WERI-Rb-1 (cell line): Measurements from ENCODE around the gene FNBP1.

Experiments
- DNase-seq: peaks from one replicate; pipeline ENCODE4 v3.0.0-alpha.2; 2020
- H3K27ac ChIP-seq: fragments of 250-450 bp; sonication (Bioruptor Pico); 2 replicates; pipeline ENCODE4 v1.5.1; 2020; ENCODE audit warnings: mild to moderate bottlenecking, moderate library complexity
- H3K27me3 ChIP-seq: fragments of 250-450 bp; sonication (Bioruptor Pico); 2 replicates; pipeline ENCODE4 v1.5.1; 2021; ENCODE audit warnings: mild to moderate bottlenecking, low read depth, moderate library complexity; ENCODE audit not compliant: insufficient read depth, severe bottlenecking
- H3K36me3 ChIP-seq: fragments of 250-450 bp; sonication (Bioruptor Pico); 2 replicates; pipeline ENCODE4 v1.5.1; 2020; ENCODE audit warnings: mild to moderate bottlenecking, moderate library complexity
- H3K4me3 ChIP-seq: 2 replicates; pipeline ENCODE4 v1.5.1; 2011; ENCODE audit warnings: low read depth, mild to moderate bottlenecking, control low read depth, low read length
- H3K9me3 ChIP-seq: fragments of 250-450 bp; sonication (Bioruptor Pico); 2 replicates; pipeline ENCODE4 v1.5.1; 2021; ENCODE audit warnings: mild to moderate bottlenecking, moderate library complexity; ENCODE audit not compliant: severe bottlenecking
- TF ChIP-seq, protein P1 (sequence below): IDR thresholded peaks from 2 replicates; pipeline ENCODE4 v1.5.1; 2011; ENCODE audit warnings: low read depth, mild to moderate bottlenecking, control low read depth, inconsistent platforms, low read length

Gene FNBP1

GRCh38 chr9:130058887-130059286, 15.9 kb upstream of the FNBP1 start:
- Histone ChIP-seq H3K27ac (no peak overlapping the region), H3K36me3 (peaks cover 23% of the 10 kb centered on the region), H3K27me3 (no peaks in the 10 kb centered on the region), H3K4me3 (no peak overlapping the region), H3K9me3 (no peaks in the 10 kb centered on the region)
- TF ChIP-seq, protein P1, sequence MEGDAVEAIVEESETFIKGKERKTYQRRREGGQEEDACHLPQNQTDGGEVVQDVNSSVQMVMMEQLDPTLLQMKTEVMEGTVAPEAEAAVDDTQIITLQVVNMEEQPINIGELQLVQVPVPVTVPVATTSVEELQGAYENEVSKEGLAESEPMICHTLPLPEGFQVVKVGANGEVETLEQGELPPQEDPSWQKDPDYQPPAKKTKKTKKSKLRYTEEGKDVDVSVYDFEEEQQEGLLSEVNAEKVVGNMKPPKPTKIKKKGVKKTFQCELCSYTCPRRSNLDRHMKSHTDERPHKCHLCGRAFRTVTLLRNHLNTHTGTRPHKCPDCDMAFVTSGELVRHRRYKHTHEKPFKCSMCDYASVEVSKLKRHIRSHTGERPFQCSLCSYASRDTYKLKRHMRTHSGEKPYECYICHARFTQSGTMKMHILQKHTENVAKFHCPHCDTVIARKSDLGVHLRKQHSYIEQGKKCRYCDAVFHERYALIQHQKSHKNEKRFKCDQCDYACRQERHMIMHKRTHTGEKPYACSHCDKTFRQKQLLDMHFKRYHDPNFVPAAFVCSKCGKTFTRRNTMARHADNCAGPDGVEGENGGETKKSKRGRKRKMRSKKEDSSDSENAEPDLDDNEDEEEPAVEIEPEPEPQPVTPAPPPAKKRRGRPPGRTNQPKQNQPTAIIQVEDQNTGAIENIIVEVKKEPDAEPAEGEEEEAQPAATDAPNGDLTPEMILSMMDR = no peak
- no peak for DNase-seq

DNA sequence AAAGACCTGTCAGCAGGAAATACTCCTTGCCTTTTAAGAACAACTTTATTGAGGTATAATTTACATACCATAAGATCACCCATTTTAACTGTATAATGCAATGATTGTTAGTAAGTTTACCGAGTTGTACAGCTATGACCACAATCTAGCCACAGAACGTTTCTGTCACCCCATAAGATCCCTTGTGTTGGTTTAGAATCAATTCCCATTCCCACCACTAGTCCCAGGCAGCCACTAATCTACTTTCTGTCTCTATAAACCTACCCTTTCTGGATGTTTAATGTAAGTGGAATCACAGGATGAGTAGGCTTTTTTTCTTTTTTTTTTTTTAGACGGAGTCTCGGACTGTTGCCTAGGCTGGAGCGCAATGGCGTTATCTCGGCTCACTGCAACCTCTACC, 15.2 kb upstream of the FNBP1 start:
- no peaks in the 10 kb centered on the region for H3K9me3 ChIP-seq
- TF ChIP-seq, protein P1 = peak; percentile 28; the same call in 1 of the 2 replicates
- H3K27me3 ChIP-seq = no peaks in the 10 kb centered on the region
- H3K4me3 ChIP-seq = no peak overlapping the region
- no peak overlapping the region for H3K27ac ChIP-seq
- H3K36me3 ChIP-seq = peaks cover 23% of the 10 kb centered on the region
- no peak for DNase-seq

- Histone ChIP-seq H3K9me3 (no peaks in the 10 kb centered on the region), H3K36me3 (peaks cover 17% of the 10 kb centered on the region), H3K4me3 (peak overlapping the region; percentile 95), H3K27ac (no peak overlapping the region; the same call in 1 of the 2 replicates), H3K27me3 (no peaks in the 10 kb centered on the region)
- DNase-seq = no peak
- TF ChIP-seq, protein P1 = no peak
Observed at GRCh38 chr9:130054820-130055219, 11.8 kb upstream of the FNBP1 start.

GRCh38 chr9:130054325-130054786, 11.4 kb upstream of the FNBP1 start:
- Histone ChIP-seq H3K36me3 (peaks cover 15% of the 10 kb centered on the region), H3K9me3 (no peaks in the 10 kb centered on the region), H3K4me3 (peak overlapping the region; percentile 95), H3K27ac (peak overlapping the region; percentile 89), H3K27me3 (no peaks in the 10 kb centered on the region)
- peak; percentile 16 for DNase-seq
- TF ChIP-seq, protein P1 = no peak

DNA sequence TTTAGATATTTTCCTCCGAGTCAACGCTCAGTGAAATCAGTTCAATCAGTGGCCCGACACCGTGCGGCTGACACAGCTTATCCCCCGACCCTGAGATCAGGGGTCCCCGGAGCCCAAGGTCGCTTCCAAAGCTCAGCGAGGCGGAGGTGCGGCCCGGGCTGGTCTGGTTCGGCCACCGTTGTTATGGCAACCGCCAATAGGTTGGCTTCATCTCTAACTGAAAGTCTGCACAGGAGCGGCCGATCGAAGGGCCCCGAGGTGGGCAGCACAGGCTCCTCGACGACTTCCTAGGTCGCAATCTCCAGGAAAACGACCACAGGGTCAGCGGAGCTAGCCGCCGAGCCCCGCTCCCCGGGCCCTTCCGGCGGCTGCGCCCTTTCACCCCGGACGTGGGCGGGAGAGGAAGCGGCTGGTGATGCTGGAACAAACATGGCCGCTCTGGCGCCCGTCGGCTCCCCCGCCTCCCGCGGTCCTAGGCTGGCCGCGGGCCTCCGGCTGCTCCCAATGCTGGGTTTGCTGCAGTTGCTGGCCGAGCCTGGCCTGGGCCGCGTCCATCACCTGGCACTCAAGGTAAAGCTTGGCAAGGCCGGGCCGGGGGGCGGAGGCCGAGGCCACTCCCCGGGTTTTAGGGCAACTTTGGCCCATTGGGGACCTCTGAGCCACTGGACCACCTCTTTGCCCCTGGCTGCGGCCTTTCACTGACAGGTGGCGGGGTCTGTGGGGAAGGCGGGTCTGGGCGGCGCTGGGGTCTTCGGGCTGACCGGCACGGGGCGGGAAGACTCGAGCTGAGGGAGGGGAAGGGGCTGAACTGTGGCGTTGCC, 10.7 kb upstream of the FNBP1 start, which contains the start of gene GPR107:
TSS of gene GPR107 (plus strand) at position 403 of the 821 bp plus-strand sequence. CDS start at position 430, 27 bp downstream.
- DNase-seq = peak; percentile 85
- Histone ChIP-seq H3K9me3 (no peaks in the 10 kb centered on the region), H3K27me3 (no peaks in the 10 kb centered on the region), H3K36me3 (peaks cover 10% of the 10 kb centered on the region), H3K27ac (peak within 1 kb of the TSS; percentile 89), H3K4me3 (peak within 1 kb of the TSS; percentile 95)
- TF ChIP-seq, protein P1 = no peak
